Dermis microvascular lymphatic vessel endothelial cell (primary cell): ENCODE results near the gene RIN3. TPM values are rescaled to one million over a fixed set of nuclear protein-coding genes. Genes with fewer than 3 reads are reported as not detected.

Source experiments
- DNase-seq, 2 donors: peaks; one replicate each; pipeline versions ENCODE4 v3.0.0 to v3.0.0-alpha.2; 2010; ENCODE audit warnings: low read depth in 2 of 2
- total RNA-seq: library from RNA; depleted of rRNA; stranded (reverse); fragments of >200 nt; gene quantifications from 2 replicates; pipeline ENCODE4 v1.2.1, GENCODE V29; 2014

Gene RIN3
- total RNA-seq, 1 donor from 2014 or later: 4.1 TPM

- DNase-seq: no peak
Observed at GRCh38 chr14:92599811-92600210, 86.2 kb downstream of the RIN3 start.

GRCh38 chr14:92600318-92601053 lies 86.9 kb downstream of the RIN3 start:
- DNase-seq: no peak

- no peak for DNase-seq
Observed at GRCh38 chr14:92601131-92601710, 87.6 kb downstream of the RIN3 start.

- DNase-seq: no peak
Observed at GRCh38 chr14:92601757-92602417, 88.3 kb downstream of the RIN3 start.

- no peak for DNase-seq
Observed at GRCh38 chr14:92603309-92604242, 90.0 kb downstream of the RIN3 start.

GRCh38 chr14:92605274-92605940 lies 91.8 kb downstream of the RIN3 start:
- DNase-seq: no peak

- no peak for DNase-seq
Observed at GRCh38 chr14:92607251-92607650, 93.7 kb downstream of the RIN3 start.

GRCh38 chr14:92607702-92608429 lies 94.3 kb downstream of the RIN3 start:
- peak; percentile 78 to 91 for DNase-seq

GRCh38 chr14:92609955-92610354 lies 96.4 kb downstream of the RIN3 start:
- no peak for DNase-seq

- DNase-seq: peak in 1 of 2 donors; percentile 85
Observed at GRCh38 chr14:92610849-92611271, 97.3 kb downstream of the RIN3 start.

- DNase-seq: no peak
Observed at GRCh38 chr14:92613008-92613658, 99.6 kb downstream of the RIN3 start.

- DNase-seq: no peak
Observed at GRCh38 chr14:92613681-92614260, 100.2 kb downstream of the RIN3 start.

GRCh38 chr14:92615451-92615850 lies 101.9 kb downstream of the RIN3 start:
- no peak for DNase-seq

- no peak for DNase-seq
Observed at GRCh38 chr14:92616178-92616577, 102.6 kb downstream of the RIN3 start.

GRCh38 chr14:92617581-92617980 lies 104.0 kb downstream of the RIN3 start:
- DNase-seq: no peak

GRCh38 chr14:92619671-92620456 lies 106.3 kb downstream of the RIN3 start:
- no peak for DNase-seq

- no peak for DNase-seq
Observed at GRCh38 chr14:92622311-92622710, 108.7 kb downstream of the RIN3 start.

- DNase-seq: no peak
Observed at GRCh38 chr14:92624764-92625163, 111.2 kb downstream of the RIN3 start.

GRCh38 chr14:92625213-92625612 lies 111.6 kb downstream of the RIN3 start:
- DNase-seq: no peak
